Endodermal cell (in vitro differentiated cells): Measurements from ENCODE around the gene SCUBE2. TPM values are rescaled to one million over a fixed set of nuclear protein-coding genes. Genes with fewer than 3 reads are reported as not detected.

Experiments used
- DNase-seq: peaks from one replicate; pipeline ENCODE4 v3.0.0-alpha.2; 2017
- H3K27ac ChIP-seq: 2 replicates; pipeline ENCODE4 v1.5.1; 2013; ENCODE audit warnings: mild to moderate bottlenecking, low read depth, low read length, moderate library complexity
- H3K27me3 ChIP-seq: 2 replicates; pipeline ENCODE4 v1.6.1; 2013; ENCODE audit warnings: mild to moderate bottlenecking, low read length, moderate library complexity; ENCODE audit not compliant: insufficient read depth, control insufficient read depth, poor library complexity, severe bottlenecking
- H3K36me3 ChIP-seq: 2 replicates; pipeline ENCODE4 v1.7.0; 2013; ENCODE audit warnings: mild to moderate bottlenecking, low read length, moderate library complexity; ENCODE audit not compliant: control insufficient read depth, insufficient read depth
- H3K4me1 ChIP-seq: one replicate; pipeline ENCODE4 v1.7.0; 2013; ENCODE audit warnings: low read length; ENCODE audit not compliant: control insufficient read depth, insufficient read depth
- H3K4me3 ChIP-seq: 2 replicates; pipeline ENCODE4 v1.5.1; 2013; ENCODE audit warnings: mild to moderate bottlenecking, low read length, moderate library complexity
- H3K9ac ChIP-seq: 2 replicates; pipeline ENCODE4 v1.6.1; 2013; ENCODE audit warnings: mild to moderate bottlenecking, low read length, moderate library complexity; ENCODE audit not compliant: poor library complexity, severe bottlenecking; ENCODE audit errors: extremely low read depth
- H3K9me3 ChIP-seq: 2 replicates; pipeline ENCODE4 v1.6.1; 2013; ENCODE audit warnings: mild to moderate bottlenecking, low read length, moderate library complexity; ENCODE audit not compliant: control insufficient read depth
- H3K27ac Mint-ChIP-seq: 2 replicates; pipeline ENCODE4 v1.8.0; 2020; ENCODE audit warnings: mixed read lengths
- H3K27me3 Mint-ChIP-seq: 2 replicates; pipeline ENCODE4 v1.8.0; 2021; ENCODE audit warnings: mild to moderate bottlenecking, mixed read lengths; ENCODE audit not compliant: insufficient read depth
- H3K36me3 Mint-ChIP-seq: 2 replicates; pipeline ENCODE4 v1.8.0; 2020; ENCODE audit warnings: low read depth, mixed read lengths
- H3K4me1 Mint-ChIP-seq: 2 replicates; pipeline ENCODE4 v1.8.0; 2020; ENCODE audit warnings: mixed read lengths
- H3K4me3 Mint-ChIP-seq: 2 replicates; pipeline ENCODE4 v1.8.0; 2020; ENCODE audit warnings: mild to moderate bottlenecking, moderate library complexity, mixed read lengths
- H3K9me3 Mint-ChIP-seq: 2 replicates; pipeline ENCODE4 v1.8.0; 2020; ENCODE audit warnings: mild to moderate bottlenecking, mixed read lengths
- CTCF ChIP-seq: fragments of 200-600 bp; sonication (generic); conservative IDR thresholded peaks from 2 replicates; pipeline ENCODE4 v1.5.0; 2021; ENCODE audit warnings: antibody characterized with exemption, mild to moderate bottlenecking
- WGBS, 2 experiments: methylation state at CpG; one replicate each; pipeline versions ENCODE4 v1.1.5 to v1.1.7; 2013; ENCODE audit warnings: missing lambda C conversion rate in 2 of 2, mixed read lengths in 1 of 2; ENCODE audit not compliant: insufficient coverage in 1 of 2, insufficient read length in 1 of 2; 5-methylcytosine and 5-hydroxymethylcytosine counted together
- total RNA-seq, 2 donors: library from RNA; stranded (reverse); fragmentation: NEBNext Ultra II Directional in 1 of 2; extraction: Animal tissue kit (Norgen Biotek cat#: 25700) in 1 of 2; gene quantifications; 2 replicates in 1 of 2; 3 replicates in 1 of 2; pipeline ENCODE4 v1.2.1, GENCODE V29; 2021

The SCUBE2 gene
- total RNA-seq, 2 donors from 2014 or later = 1.5 to 2.0 TPM

- H3K27me3 ChIP-seq = no peaks in the 10 kb centered on the region
- H3K9ac ChIP-seq = no peak overlapping the region
- Mint-ChIP-seq H3K36me3 (no peaks in the 10 kb centered on the region), H3K4me1 (no peaks in the 10 kb centered on the region), H3K9me3 (no peaks in the 10 kb centered on the region), H3K27me3 (no peaks in the 10 kb centered on the region), H3K4me3 (no peak overlapping the region), H3K27ac (no peak overlapping the region)
- no peaks in the 10 kb centered on the region for H3K4me1 ChIP-seq
- no peak for DNase-seq
- WGBS, 2 experiments = 94 to 100% methylated on average over 1 of the region's 1 CpG
- H3K4me3 ChIP-seq = no peak overlapping the region
- TF ChIP-seq CTCF = no peak
- no peaks in the 10 kb centered on the region for H3K9me3 ChIP-seq
- no peak overlapping the region for H3K27ac ChIP-seq
- H3K36me3 ChIP-seq = no peaks in the 10 kb centered on the region
Measured at GRCh38 chr11:9028581-9028980, 62.8 kb downstream of the SCUBE2 start.

GRCh38 chr11:9025101-9025850 lies 66.1 kb downstream of the SCUBE2 start:
- H3K4me1 Mint-ChIP-seq = no peaks in the 10 kb centered on the region
- no peak overlapping the region for H3K9ac ChIP-seq
- H3K9me3 Mint-ChIP-seq = no peaks in the 10 kb centered on the region
- no peak overlapping the region for H3K4me3 ChIP-seq
- no peaks in the 10 kb centered on the region for H3K4me1 ChIP-seq
- DNase-seq = no peak
- no peak for TF ChIP-seq CTCF
- H3K9me3 ChIP-seq = no peaks in the 10 kb centered on the region
- peaks cover 3% of the 10 kb centered on the region for H3K27me3 Mint-ChIP-seq
- H3K4me3 Mint-ChIP-seq = no peak overlapping the region
- H3K27ac ChIP-seq = no peak overlapping the region
- no peaks in the 10 kb centered on the region for H3K36me3 ChIP-seq
- no peaks in the 10 kb centered on the region for H3K27me3 ChIP-seq
- no peaks in the 10 kb centered on the region for H3K36me3 Mint-ChIP-seq
- no peak overlapping the region for H3K27ac Mint-ChIP-seq
- 87 to 90% methylated on average over 5 to 9 of the region's 9 CpGs for WGBS, 2 experiments

GRCh38 chr11:9022961-9023680 lies 68.3 kb downstream of the SCUBE2 start:
- Mint-ChIP-seq H3K27me3 (peaks cover 3% of the 10 kb centered on the region), H3K9me3 (no peaks in the 10 kb centered on the region)
- WGBS, 2 experiments = 95% methylated on average over 4 to 7 of the region's 9 CpGs

More at GRCh38 chr11:9022961-9023680, 68.3 kb downstream of the SCUBE2 start:
- no peaks in the 10 kb centered on the region for H3K27me3 ChIP-seq
- Mint-ChIP-seq H3K36me3 (no peaks in the 10 kb centered on the region), H3K4me1 (no peaks in the 10 kb centered on the region), H3K27ac (no peak overlapping the region), H3K4me3 (no peak overlapping the region)
- H3K27ac ChIP-seq = peak overlapping the region; percentile 78
- no peak for DNase-seq
- no peaks in the 10 kb centered on the region for H3K4me1 ChIP-seq
- H3K9ac ChIP-seq = no peak overlapping the region
- no peaks in the 10 kb centered on the region for H3K9me3 ChIP-seq
- no peak overlapping the region for H3K4me3 ChIP-seq
- no peak for TF ChIP-seq CTCF
- H3K36me3 ChIP-seq = no peaks in the 10 kb centered on the region
